ENCODE measurements around the gene ADAMTSL3. TPM values are rescaled to one million over a fixed set of nuclear protein-coding genes. Genes with fewer than 3 reads are reported as not detected.

The ADAMTSL3 gene
- total RNA-seq, 1 experiment from 2014 or later, result 1.8 TPM

GRCh38 chr15:83613714-83614113, 40.2 kb upstream of the ADAMTSL3 start:
- CTCF ChIA-PET, result no interaction called here
- no peaks in the 10 kb centered on the region; the same call in none of the 2 replicates for H3K36me3 Mint-ChIP-seq

DNA sequence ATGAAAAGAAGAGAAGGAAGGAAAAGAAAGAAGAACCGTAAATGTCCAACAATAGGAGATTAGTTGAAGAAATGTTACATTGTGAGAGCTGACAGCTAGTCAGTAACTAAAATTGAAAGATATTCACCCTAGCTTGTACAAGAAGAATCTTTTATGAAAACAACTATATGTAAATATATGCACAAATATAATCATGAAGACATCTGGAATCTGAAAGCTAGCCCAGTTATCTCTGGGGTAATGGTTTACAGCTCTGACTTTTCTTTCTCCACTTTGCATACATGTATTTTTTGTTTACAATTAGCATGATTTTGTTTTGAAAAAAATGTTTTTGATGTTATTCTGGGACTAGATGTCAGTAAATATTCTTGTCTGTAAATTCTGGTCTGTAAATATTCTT, 37.1 kb upstream of the ADAMTSL3 start:
- H3K4me3 Mint-ChIP-seq, result no peak overlapping the region
- no peaks in the 10 kb centered on the region for H3K4me1 Mint-ChIP-seq
- ChIA-PET POLR2A (no interaction called here), CTCF (interaction anchor here (1.1 to 1.8 kb wide), 3 partner anchors 37 to 170 kb away, joined by 3 to 7 read pairs (median 3); partner anchors contain the start of gene SH3GL3)
- no peak for ATAC-seq
- no peak for DNase-seq (ENCODE audit: low spot score)
- no peaks in the 10 kb centered on the region for H3K27me3 Mint-ChIP-seq (ENCODE audit: low read depth)
- H3K27ac Mint-ChIP-seq, result no peak overlapping the region
- peaks cover 11% of the 10 kb centered on the region for H3K9me3 Mint-ChIP-seq
- TF ChIP-seq ZNF423 (CRISPR knock-in tag; IDR thresholded peaks at IDR 0.05) (no peak), NR1H2 (CRISPR knock-in tag; IDR thresholded peaks at IDR 0.05) (no peak), ZNF219 (CRISPR knock-in tag; IDR thresholded peaks at IDR 0.05; ENCODE audit: borderline replicate concordance) (no peak)
- no peaks in the 10 kb centered on the region; the same call in none of the 2 replicates for H3K36me3 Mint-ChIP-seq

More at GRCh38 chr15:83613714-83614113, 40.2 kb upstream of the ADAMTSL3 start:
- ATAC-seq, result no peak
- no peaks in the 10 kb centered on the region for H3K4me1 Mint-ChIP-seq
- TF ChIP-seq, protein P1, sequence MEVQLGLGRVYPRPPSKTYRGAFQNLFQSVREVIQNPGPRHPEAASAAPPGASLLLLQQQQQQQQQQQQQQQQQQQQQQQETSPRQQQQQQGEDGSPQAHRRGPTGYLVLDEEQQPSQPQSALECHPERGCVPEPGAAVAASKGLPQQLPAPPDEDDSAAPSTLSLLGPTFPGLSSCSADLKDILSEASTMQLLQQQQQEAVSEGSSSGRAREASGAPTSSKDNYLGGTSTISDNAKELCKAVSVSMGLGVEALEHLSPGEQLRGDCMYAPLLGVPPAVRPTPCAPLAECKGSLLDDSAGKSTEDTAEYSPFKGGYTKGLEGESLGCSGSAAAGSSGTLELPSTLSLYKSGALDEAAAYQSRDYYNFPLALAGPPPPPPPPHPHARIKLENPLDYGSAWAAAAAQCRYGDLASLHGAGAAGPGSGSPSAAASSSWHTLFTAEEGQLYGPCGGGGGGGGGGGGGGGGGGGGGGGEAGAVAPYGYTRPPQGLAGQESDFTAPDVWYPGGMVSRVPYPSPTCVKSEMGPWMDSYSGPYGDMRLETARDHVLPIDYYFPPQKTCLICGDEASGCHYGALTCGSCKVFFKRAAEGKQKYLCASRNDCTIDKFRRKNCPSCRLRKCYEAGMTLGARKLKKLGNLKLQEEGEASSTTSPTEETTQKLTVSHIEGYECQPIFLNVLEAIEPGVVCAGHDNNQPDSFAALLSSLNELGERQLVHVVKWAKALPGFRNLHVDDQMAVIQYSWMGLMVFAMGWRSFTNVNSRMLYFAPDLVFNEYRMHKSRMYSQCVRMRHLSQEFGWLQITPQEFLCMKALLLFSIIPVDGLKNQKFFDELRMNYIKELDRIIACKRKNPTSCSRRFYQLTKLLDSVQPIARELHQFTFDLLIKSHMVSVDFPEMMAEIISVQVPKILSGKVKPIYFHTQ (CRISPR knock-in tag; IDR thresholded peaks at IDR 0.05), result no peak
- TF ChIP-seq GTF2I (CRISPR knock-in tag; conservative IDR thresholded peaks at IDR 0.05) (no peak), NR3C1 (CRISPR knock-in tag; conservative IDR thresholded peaks at IDR 0.05; ENCODE audit: low read depth) (no peak), IRF2 (CRISPR knock-in tag; IDR thresholded peaks at IDR 0.05; ENCODE audit: borderline replicate concordance, low read depth) (no peak), CBFB (CRISPR knock-in tag; IDR thresholded peaks at IDR 0.05; ENCODE audit: low read depth) (no peak), E2F5 (CRISPR knock-in tag; IDR thresholded peaks at IDR 0.05) (no peak)
- TF ChIP-seq, protein P2, sequence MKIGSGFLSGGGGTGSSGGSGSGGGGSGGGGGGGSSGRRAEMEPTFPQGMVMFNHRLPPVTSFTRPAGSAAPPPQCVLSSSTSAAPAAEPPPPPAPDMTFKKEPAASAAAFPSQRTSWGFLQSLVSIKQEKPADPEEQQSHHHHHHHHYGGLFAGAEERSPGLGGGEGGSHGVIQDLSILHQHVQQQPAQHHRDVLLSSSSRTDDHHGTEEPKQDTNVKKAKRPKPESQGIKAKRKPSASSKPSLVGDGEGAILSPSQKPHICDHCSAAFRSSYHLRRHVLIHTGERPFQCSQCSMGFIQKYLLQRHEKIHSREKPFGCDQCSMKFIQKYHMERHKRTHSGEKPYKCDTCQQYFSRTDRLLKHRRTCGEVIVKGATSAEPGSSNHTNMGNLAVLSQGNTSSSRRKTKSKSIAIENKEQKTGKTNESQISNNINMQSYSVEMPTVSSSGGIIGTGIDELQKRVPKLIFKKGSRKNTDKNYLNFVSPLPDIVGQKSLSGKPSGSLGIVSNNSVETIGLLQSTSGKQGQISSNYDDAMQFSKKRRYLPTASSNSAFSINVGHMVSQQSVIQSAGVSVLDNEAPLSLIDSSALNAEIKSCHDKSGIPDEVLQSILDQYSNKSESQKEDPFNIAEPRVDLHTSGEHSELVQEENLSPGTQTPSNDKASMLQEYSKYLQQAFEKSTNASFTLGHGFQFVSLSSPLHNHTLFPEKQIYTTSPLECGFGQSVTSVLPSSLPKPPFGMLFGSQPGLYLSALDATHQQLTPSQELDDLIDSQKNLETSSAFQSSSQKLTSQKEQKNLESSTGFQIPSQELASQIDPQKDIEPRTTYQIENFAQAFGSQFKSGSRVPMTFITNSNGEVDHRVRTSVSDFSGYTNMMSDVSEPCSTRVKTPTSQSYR (CRISPR knock-in tag; IDR thresholded peaks at IDR 0.05), result no peak
- POLR2A ChIA-PET, result no interaction called here
- no peak for DNase-seq (ENCODE audit: low spot score)
- H3K4me3 Mint-ChIP-seq, result no peak overlapping the region
- H3K27me3 Mint-ChIP-seq (ENCODE audit: low read depth), result no peaks in the 10 kb centered on the region
- H3K27ac Mint-ChIP-seq, result no peak overlapping the region
- H3K9me3 Mint-ChIP-seq, result no peaks in the 10 kb centered on the region

DNA sequence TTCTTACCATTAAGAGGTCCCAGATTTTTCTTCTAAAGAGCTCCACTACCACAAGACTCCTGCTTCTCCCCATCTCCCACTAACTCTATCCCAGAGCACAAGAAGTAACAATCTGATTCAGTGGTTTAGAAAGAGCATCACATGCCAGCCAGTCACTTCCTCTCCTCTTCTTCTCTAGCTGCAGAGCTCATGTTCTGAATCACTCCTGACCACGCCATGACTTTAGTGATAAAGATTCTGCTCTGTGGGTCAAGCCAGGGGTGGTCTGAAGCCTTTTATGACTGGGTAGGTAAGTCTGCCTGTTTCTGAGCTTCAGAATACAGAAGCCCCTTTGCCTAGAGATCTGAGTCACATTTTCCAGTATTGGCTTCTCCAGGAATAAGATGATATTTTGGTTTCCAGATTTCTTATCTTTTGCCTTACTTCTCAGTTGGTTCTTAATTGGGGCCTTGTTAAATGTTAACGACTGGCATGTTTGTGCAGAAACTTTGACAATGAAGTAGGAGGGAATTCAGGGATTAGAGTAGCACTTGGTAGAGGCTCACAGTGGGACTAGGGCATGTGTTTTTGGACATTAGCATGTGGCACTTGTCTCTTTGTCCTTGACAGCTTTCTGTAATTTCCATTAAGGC, 27.6 kb upstream of the ADAMTSL3 start:
- H3K4me1 Mint-ChIP-seq, result peaks cover 3% of the 10 kb centered on the region
- ATAC-seq (no peak), DNase-seq (ENCODE audit: low spot score) (no peak)
- H3K36me3 Mint-ChIP-seq, result peaks cover 9% of the 10 kb centered on the region
- ChIA-PET CTCF (interaction anchor here (1.5 kb wide), 1 partner anchor 32 kb away, joined by 4 read pairs; no protein-coding TSS in a partner anchor), POLR2A (no interaction called here)
- no peak overlapping the region for H3K4me3 Mint-ChIP-seq
- peaks cover 15% of the 10 kb centered on the region for H3K9me3 Mint-ChIP-seq
- no peak overlapping the region for H3K27ac Mint-ChIP-seq
- no peaks in the 10 kb centered on the region for H3K27me3 Mint-ChIP-seq (ENCODE audit: low read depth)
- TF ChIP-seq ESRRA (CRISPR knock-in tag; IDR thresholded peaks at IDR 0.05; ENCODE audit: borderline replicate concordance) (no peak), GABPB1 (CRISPR knock-in tag; IDR thresholded peaks at IDR 0.05) (no peak), HMGA2 (CRISPR knock-in tag; IDR thresholded peaks at IDR 0.05) (no peak), NFYB (CRISPR knock-in tag; conservative IDR thresholded peaks at IDR 0.05; ENCODE audit: low read depth) (no peak), OVOL2 (CRISPR knock-in tag; IDR thresholded peaks at IDR 0.05; ENCODE audit: borderline replicate concordance) (no peak), GRHL2 (CRISPR knock-in tag; IDR thresholded peaks at IDR 0.05; ENCODE audit: insufficient replicate concordance, severe bottlenecking) (no peak), ZNF232 (CRISPR knock-in tag; IDR thresholded peaks at IDR 0.05) (no peak), ZNF138 (CRISPR knock-in tag; conservative IDR thresholded peaks at IDR 0.05) (no peak), AFF4 (CRISPR knock-in tag; IDR thresholded peaks at IDR 0.05; ENCODE audit: borderline replicate concordance) (no peak)
- TF ChIP-seq, protein P3, sequence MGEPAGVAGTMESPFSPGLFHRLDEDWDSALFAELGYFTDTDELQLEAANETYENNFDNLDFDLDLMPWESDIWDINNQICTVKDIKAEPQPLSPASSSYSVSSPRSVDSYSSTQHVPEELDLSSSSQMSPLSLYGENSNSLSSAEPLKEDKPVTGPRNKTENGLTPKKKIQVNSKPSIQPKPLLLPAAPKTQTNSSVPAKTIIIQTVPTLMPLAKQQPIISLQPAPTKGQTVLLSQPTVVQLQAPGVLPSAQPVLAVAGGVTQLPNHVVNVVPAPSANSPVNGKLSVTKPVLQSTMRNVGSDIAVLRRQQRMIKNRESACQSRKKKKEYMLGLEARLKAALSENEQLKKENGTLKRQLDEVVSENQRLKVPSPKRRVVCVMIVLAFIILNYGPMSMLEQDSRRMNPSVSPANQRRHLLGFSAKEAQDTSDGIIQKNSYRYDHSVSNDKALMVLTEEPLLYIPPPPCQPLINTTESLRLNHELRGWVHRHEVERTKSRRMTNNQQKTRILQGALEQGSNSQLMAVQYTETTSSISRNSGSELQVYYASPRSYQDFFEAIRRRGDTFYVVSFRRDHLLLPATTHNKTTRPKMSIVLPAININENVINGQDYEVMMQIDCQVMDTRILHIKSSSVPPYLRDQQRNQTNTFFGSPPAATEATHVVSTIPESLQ (CRISPR knock-in tag; IDR thresholded peaks at IDR 0.05), result no peak
